ENCODE measurements around the gene HOXB9. TPM values are rescaled to one million over a fixed set of nuclear protein-coding genes. Genes with fewer than 3 reads are reported as not detected.

HOXB9 gene
- total RNA-seq, 1 experiment from 2014 or later, result 65.9 TPM

DNA sequence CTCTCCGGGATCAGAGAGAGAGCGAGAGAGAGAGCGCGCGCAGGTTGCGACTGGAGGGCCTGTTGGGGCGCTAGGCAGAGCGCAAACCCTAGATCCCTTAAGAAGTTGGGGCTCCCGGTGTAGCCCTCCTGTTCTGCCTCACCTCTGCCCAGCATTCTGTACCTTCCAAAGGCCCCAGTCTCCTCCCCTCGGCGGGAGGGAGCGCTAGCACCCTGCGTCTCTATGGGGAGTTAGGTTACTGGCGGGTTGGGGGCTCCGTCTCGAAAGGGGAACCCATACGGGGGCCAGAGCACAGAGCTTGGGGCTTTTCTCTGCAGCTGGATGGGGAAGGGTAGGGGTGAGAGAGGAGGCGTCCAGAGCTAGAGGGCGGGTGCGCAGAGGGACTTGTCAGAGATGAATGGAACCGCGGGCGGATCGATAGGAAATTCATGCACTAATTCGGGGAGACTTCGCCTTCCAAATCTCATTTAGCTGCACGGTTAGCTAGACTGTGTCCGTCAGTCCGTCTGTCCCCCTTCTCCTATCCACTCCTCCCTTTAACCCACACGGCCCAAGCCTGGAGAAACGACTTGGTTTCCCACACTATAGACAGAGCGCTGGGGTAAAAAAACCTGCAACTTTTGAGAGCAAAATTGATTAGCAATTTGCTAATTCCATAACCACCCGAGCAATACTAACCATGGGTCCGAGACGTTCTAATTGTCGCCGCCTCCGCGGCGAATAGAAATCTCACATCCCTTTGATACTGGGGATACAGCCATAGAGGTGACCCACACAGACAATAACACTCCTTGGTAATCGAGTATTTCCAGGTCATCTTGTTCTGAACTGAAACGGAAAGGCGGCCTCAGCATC, 47.3 kb downstream of the HOXB9 start:
- TF ChIP-seq POLR2AphosphoS5 (IDR thresholded peaks at IDR 0.05; ENCODE audit: low read depth, low read length) (no peak; the same call in 1 of the 2 replicates), TCF7L2 (IDR thresholded peaks at IDR 0.05; ENCODE audit: low read depth, low read length) (peak; percentile 83)
- H3K36me3 ChIP-seq (ENCODE audit: control insufficient read depth, insufficient read depth, low read length), result peaks cover 9% of the 10 kb centered on the region
- TSS peak; percentile 64 for BruUV-seq (replicated peaks)
- ChIA-PET CTCF (interaction anchor here (0.6 kb wide), 1 partner anchor 408 kb away, joined by 7 read pairs; no protein-coding TSS in a partner anchor), POLR2A (no interaction called here)
- no peaks in the 10 kb centered on the region for H3K27me3 ChIP-seq (ENCODE audit: control insufficient read depth, insufficient read depth, low read length)
- peak overlapping the region; percentile 70 to 99 for H3K4me3 ChIP-seq (ENCODE audit: low read depth in 2 of 2, low read length in 2 of 2)
- intact Hi-C loops (cut with micrococcal nuclease; ENCODE audit: unreplicated experiment), result no loop called here
- ATAC-seq (peak; percentile 2; the same call in 1 of the 2 replicates), DNase-seq (ENCODE audit: low read depth, low spot score) (no peak)
- peak overlapping the region; percentile 99 for H3K27ac ChIP-seq (ENCODE audit: low read length)
- H3K9me3 ChIP-seq (ENCODE audit: control insufficient read depth, insufficient read depth, low read depth, low read length), result no peaks in the 10 kb centered on the region
- in situ Hi-C loops (cut with HindIII; ENCODE audit: low pct_unique_long_range_greater_than_20kb, low sequenced_read_pairs), result no loop called here
- H3K4me1 ChIP-seq (ENCODE audit: control insufficient read depth, insufficient read depth, low read length), result peaks cover 78% of the 10 kb centered on the region

DNA sequence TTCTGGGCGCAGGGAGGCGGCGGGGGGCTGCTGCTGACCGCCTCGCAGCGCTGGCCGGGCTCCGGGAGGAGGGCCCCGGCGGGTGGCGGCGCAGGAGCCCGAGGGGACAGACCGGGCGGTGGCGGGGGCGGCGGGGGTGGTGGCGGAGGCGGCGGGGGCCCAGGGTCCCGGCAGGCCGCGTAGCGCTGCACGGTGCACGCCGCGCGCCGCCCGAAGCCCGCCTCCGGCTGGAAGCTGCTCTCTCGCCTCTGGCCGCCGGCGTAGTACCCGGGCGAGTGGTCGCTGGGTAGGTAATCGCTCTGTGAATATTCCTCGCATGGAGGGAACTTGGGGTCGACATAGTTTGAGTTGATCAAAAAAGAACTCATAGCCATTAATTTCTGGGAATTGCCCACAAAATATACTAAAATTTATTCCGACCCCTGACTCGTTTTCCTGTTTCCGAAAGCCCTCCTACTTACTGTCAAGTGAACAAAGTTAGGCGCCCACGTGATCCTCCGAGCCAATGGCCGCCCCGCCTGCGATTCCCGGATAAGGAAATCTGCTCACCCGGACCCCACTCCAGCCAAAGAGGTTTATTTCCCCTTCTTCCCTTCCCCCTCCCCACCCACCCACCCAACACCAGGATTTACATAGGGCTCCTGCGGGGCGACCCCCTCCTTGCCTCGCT, 48.1 kb downstream of the HOXB9 start, which contains the start of gene HOXB4:
TSS of gene HOXB4 (minus strand) at position 405 of the 670 bp plus-strand sequence. CDS start at position 374, 31 bp downstream.
- ATAC-seq (peak; percentile 27), DNase-seq (ENCODE audit: low read depth, low spot score) (no peak)
- POLR2A ChIA-PET, result no interaction called here
- Histone ChIP-seq H3K36me3 (ENCODE audit: control insufficient read depth, insufficient read depth, low read length) (peaks cover 12% of the 10 kb centered on the region), H3K4me3 (ENCODE audit: low read depth in 2 of 2, low read length in 2 of 2) (peak within 1 kb of the TSS; percentile 70 to 99), H3K27ac (ENCODE audit: low read length) (peak within 1 kb of the TSS; percentile 99), H3K9me3 (ENCODE audit: control insufficient read depth, insufficient read depth, low read depth, low read length) (no peaks in the 10 kb centered on the region), H3K27me3 (ENCODE audit: control insufficient read depth, insufficient read depth, low read length) (no peaks in the 10 kb centered on the region), H3K4me1 (ENCODE audit: control insufficient read depth, insufficient read depth, low read length) (peaks cover 78% of the 10 kb centered on the region)
- CTCF ChIA-PET, result no interaction called here
- no TSS peak for BruUV-seq (replicated peaks)
- intact Hi-C loops (cut with micrococcal nuclease; ENCODE audit: unreplicated experiment) (no loop called here), in situ Hi-C loops (cut with HindIII; ENCODE audit: low pct_unique_long_range_greater_than_20kb, low sequenced_read_pairs) (no loop called here)
- TF ChIP-seq TCF7L2 (IDR thresholded peaks at IDR 0.05; ENCODE audit: low read depth, low read length), result no peak
- TF ChIP-seq, protein P1, sequence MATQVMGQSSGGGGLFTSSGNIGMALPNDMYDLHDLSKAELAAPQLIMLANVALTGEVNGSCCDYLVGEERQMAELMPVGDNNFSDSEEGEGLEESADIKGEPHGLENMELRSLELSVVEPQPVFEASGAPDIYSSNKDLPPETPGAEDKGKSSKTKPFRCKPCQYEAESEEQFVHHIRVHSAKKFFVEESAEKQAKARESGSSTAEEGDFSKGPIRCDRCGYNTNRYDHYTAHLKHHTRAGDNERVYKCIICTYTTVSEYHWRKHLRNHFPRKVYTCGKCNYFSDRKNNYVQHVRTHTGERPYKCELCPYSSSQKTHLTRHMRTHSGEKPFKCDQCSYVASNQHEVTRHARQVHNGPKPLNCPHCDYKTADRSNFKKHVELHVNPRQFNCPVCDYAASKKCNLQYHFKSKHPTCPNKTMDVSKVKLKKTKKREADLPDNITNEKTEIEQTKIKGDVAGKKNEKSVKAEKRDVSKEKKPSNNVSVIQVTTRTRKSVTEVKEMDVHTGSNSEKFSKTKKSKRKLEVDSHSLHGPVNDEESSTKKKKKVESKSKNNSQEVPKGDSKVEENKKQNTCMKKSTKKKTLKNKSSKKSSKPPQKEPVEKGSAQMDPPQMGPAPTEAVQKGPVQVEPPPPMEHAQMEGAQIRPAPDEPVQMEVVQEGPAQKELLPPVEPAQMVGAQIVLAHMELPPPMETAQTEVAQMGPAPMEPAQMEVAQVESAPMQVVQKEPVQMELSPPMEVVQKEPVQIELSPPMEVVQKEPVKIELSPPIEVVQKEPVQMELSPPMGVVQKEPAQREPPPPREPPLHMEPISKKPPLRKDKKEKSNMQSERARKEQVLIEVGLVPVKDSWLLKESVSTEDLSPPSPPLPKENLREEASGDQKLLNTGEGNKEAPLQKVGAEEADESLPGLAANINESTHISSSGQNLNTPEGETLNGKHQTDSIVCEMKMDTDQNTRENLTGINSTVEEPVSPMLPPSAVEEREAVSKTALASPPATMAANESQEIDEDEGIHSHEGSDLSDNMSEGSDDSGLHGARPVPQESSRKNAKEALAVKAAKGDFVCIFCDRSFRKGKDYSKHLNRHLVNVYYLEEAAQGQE (IDR thresholded peaks at IDR 0.05; ENCODE audit: insufficient read depth in 1 of 2, low read depth in 2 of 2, low read length in 1 of 2), result 0 out of 4 replicates have a peak, but pooled peaks of 1 of the 2 experiments have one; percentile 2

DNA sequence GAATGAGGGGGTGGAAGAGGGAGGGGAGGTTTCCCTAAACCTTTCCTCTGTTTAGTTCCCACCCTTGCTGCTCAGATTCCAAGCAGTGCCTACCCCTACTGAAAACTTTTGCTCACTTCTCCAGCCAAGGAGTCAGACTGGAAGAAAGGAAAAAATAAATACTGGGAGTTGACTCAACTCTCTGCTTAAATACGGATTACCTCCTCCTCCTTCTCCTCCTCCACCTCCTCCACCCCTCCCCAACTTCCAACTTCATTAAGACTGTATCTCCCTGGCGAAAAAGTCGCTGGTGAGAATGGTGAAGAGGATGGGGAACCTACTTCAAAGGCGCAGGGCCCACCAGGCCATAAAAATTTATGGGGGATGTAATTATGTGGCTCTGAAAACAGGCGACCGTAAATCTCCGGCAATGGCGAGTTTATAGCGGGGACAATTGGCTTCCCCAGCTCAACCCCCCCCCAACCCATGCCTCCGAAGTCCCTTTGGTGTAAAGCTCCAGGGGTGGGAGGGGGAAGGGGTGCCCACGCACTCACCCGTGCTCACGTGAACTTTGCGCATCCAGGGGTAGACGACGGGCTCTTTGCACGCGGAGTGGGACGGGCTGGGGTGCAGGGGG, 48.7 kb downstream of the HOXB9 start:
- Histone ChIP-seq H3K27ac (ENCODE audit: low read length) (peak overlapping the region; percentile 93), H3K27me3 (ENCODE audit: control insufficient read depth, insufficient read depth, low read length) (no peaks in the 10 kb centered on the region), H3K36me3 (ENCODE audit: control insufficient read depth, insufficient read depth, low read length) (peaks cover 12% of the 10 kb centered on the region), H3K4me1 (ENCODE audit: control insufficient read depth, insufficient read depth, low read length) (peaks cover 78% of the 10 kb centered on the region), H3K9me3 (ENCODE audit: control insufficient read depth, insufficient read depth, low read depth, low read length) (no peaks in the 10 kb centered on the region), H3K4me3 (ENCODE audit: low read depth in 2 of 2, low read length in 2 of 2) (peak overlapping the region; percentile 70 to 99)
- no peak for DNase-seq (ENCODE audit: low read depth, low spot score)
- BruUV-seq (replicated peaks), result no TSS peak
- ChIA-PET POLR2A (interaction anchor here (0.6 kb wide), 4 partner anchors 8 to 763 kb away, joined by 3 to 7 read pairs (median 4); no protein-coding TSS in a partner anchor), CTCF (interaction anchor here (0.6 kb wide), 2 partner anchors 12 to 19 kb away, joined by 3 read pairs; no protein-coding TSS in a partner anchor)
- peak; percentile 4 for ATAC-seq
- TF ChIP-seq, protein P2, sequence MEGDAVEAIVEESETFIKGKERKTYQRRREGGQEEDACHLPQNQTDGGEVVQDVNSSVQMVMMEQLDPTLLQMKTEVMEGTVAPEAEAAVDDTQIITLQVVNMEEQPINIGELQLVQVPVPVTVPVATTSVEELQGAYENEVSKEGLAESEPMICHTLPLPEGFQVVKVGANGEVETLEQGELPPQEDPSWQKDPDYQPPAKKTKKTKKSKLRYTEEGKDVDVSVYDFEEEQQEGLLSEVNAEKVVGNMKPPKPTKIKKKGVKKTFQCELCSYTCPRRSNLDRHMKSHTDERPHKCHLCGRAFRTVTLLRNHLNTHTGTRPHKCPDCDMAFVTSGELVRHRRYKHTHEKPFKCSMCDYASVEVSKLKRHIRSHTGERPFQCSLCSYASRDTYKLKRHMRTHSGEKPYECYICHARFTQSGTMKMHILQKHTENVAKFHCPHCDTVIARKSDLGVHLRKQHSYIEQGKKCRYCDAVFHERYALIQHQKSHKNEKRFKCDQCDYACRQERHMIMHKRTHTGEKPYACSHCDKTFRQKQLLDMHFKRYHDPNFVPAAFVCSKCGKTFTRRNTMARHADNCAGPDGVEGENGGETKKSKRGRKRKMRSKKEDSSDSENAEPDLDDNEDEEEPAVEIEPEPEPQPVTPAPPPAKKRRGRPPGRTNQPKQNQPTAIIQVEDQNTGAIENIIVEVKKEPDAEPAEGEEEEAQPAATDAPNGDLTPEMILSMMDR (IDR thresholded peaks at IDR 0.05), result no peak
- TF ChIP-seq TCF7L2 (IDR thresholded peaks at IDR 0.05; ENCODE audit: low read depth, low read length) (peak; percentile 98), SIN3A (IDR thresholded peaks at IDR 0.05; ENCODE audit: borderline replicate concordance, insufficient read depth, low read depth, low read length) (peak; percentile 23; the same call in 1 of the 2 replicates), POLR2AphosphoS5 (IDR thresholded peaks at IDR 0.05; ENCODE audit: low read depth, low read length) (peak; percentile 72; the same call in 1 of the 2 replicates)
- TF ChIP-seq, protein P1 (IDR thresholded peaks at IDR 0.05; ENCODE audit: insufficient read depth in 1 of 2, low read depth in 2 of 2, low read length in 1 of 2), result 0 out of 4 replicates have a peak, but pooled peaks of 1 of the 2 experiments have one; percentile 16
- in situ Hi-C loops (cut with HindIII; ENCODE audit: low pct_unique_long_range_greater_than_20kb, low sequenced_read_pairs), result no loop called here
- intact Hi-C loops (cut with micrococcal nuclease; ENCODE audit: unreplicated experiment), result no loop called here

All from Panc1 (cell line).